Gastrocnemius medialis (tissue), 4 donors: ENCODE measurements around the gene FBXW7. TPM values are rescaled to one million over a fixed set of nuclear protein-coding genes. Genes with fewer than 3 reads are reported as not detected.

Experiments used
- ATAC-seq, 2 donors: fragments of 150-250 bp; one replicate each; pipeline ENCODE4 v1.9.1; 2016
- DNase-seq, 2 donors: peaks; one replicate each; pipeline ENCODE4 v3.0.0-alpha.2; 2019
- H3K27ac ChIP-seq, 4 donors: fragments of 200-600 bp; sonication (generic); 1 replicate in 1 of 4; 2 replicates in 3 of 4; pipeline ENCODE4 v1.5.1; 2016 to 2018; ENCODE audit warnings: mild to moderate bottlenecking in 2 of 4, moderate library complexity in 1 of 4
- H3K27me3 ChIP-seq, 3 donors: fragments of 200-600 bp; sonication (generic) in 2 of 3; 1 replicate in 1 of 3; 2 replicates in 2 of 3; pipeline versions ENCODE4 v1.5.1 to v1.6.0; 2016 to 2019; ENCODE audit warnings: mild to moderate bottlenecking in 1 of 3, moderate library complexity in 1 of 3
- H3K36me3 ChIP-seq, 2 donors: fragments of 200-600 bp; sonication (generic) in 1 of 2; one replicate each; pipeline ENCODE4 v1.5.1; 2017 to 2018
- H3K4me1 ChIP-seq, 2 donors: fragments of 200-600 bp; sonication (generic) in 1 of 2; one replicate each; pipeline ENCODE4 v1.5.1; 2016 to 2017; ENCODE audit warnings: mild to moderate bottlenecking in 2 of 2
- H3K4me3 ChIP-seq, 4 donors: fragments of 200-600 bp; sonication (generic) in 3 of 4; 1 replicate in 1 of 4; 2 replicates in 3 of 4; pipeline ENCODE4 v1.5.1; 2016 to 2019; ENCODE audit warnings: mild to moderate bottlenecking in 2 of 4
- H3K9me3 ChIP-seq, 3 donors: fragments of 200-600 bp; sonication (generic) in 2 of 3; 1 replicate in 1 of 3; 2 replicates in 2 of 3; pipeline ENCODE4 v1.5.1; 2016 to 2019
- POLR2A ChIP-seq, 2 donors: fragments of 450-650 bp; IDR thresholded peaks; one replicate each; pipeline ENCODE4 v1.6.1; 2017; ENCODE audit warnings: antibody characterized with exemption in 2 of 2, mild to moderate bottlenecking in 2 of 2, moderate library complexity in 2 of 2
- in situ Hi-C, 4 donors: fragments of 200-750 bp; cut with MboI; loops; one replicate each; pipeline versions ENCODE4 v1.15.0 to v1.8.0; 2017; ENCODE audit warnings: low sequenced_read_pairs in 4 of 4
- intact Hi-C: fragments of 100-400 bp; cut with DNase I; formaldehyde crosslinking; loops from one replicate; pipeline ENCODE4 v1.15.1; 2023; ENCODE audit warnings: low total_unique reads
- total RNA-seq, 4 donors: library from RNA; depleted of rRNA; stranded (reverse); fragments of >200 nt; gene quantifications; one replicate each; pipeline versions ENCODE4 v1.1.0 to v1.2.3, GENCODE V29; 2016
- TF ChIP-seq, protein P1 (sequence below), 5 experiments: fragments of 450-650 bp in 3 of 5; fragments of 200-600 bp in 2 of 5; sonication (generic) in 2 of 5; IDR thresholded peaks in 4 of 5; conservative IDR thresholded peaks in 1 of 5; 1 replicate in 4 of 5; 2 replicates in 1 of 5; pipeline ENCODE4 v1.5.1; 2016 to 2019; ENCODE audit warnings: antibody characterized with exemption in 5 of 5, mild to moderate bottlenecking in 3 of 5, moderate library complexity in 3 of 5

FBXW7 gene
- total RNA-seq, 4 donors from 2014 or later = 23.5 to 40.8 (median 28.8) TPM

- intact Hi-C loops (no loop called here), in situ Hi-C loops (no loop called here)
- TF ChIP-seq, protein P1, sequence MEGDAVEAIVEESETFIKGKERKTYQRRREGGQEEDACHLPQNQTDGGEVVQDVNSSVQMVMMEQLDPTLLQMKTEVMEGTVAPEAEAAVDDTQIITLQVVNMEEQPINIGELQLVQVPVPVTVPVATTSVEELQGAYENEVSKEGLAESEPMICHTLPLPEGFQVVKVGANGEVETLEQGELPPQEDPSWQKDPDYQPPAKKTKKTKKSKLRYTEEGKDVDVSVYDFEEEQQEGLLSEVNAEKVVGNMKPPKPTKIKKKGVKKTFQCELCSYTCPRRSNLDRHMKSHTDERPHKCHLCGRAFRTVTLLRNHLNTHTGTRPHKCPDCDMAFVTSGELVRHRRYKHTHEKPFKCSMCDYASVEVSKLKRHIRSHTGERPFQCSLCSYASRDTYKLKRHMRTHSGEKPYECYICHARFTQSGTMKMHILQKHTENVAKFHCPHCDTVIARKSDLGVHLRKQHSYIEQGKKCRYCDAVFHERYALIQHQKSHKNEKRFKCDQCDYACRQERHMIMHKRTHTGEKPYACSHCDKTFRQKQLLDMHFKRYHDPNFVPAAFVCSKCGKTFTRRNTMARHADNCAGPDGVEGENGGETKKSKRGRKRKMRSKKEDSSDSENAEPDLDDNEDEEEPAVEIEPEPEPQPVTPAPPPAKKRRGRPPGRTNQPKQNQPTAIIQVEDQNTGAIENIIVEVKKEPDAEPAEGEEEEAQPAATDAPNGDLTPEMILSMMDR (IDR thresholded peaks at IDR 0.05 in 4 of 5, conservative IDR thresholded peaks at IDR 0.05 in 1 of 5) = no peak
- no peak for TF ChIP-seq POLR2A (IDR thresholded peaks at IDR 0.05)
- Histone ChIP-seq H3K4me3 (no peak overlapping the region), H3K9me3 (no peaks in the 10 kb centered on the region), H3K27me3 (no peaks in the 10 kb centered on the region), H3K36me3 (no peaks in the 10 kb centered on the region), H3K27ac (no peak overlapping the region), H3K4me1 (no peaks in the 10 kb centered on the region)
- no peak for ATAC-seq
- DNase-seq = no peak
Measured at GRCh38 chr4:152431784-152432183, 104.1 kb downstream of the FBXW7 start.

DNA sequence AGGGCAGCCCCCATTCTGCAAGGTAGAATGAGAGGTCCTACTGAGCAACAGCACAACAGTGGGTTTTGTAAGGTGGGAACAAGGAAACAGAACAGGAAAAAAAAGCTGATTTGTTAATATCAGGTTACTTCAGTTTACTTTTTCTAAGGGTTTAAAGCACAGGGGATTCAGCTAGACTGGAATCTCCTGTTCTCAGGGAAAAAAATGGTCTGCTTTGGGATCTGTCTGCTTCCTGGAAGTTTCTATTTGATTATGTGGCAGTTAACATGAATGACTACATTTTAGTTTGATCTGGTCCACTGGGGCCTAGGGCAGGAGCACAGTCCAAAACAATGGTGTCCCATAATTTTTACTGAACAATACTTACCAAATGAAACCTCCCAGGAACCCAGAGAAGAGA is 104.6 kb downstream of the FBXW7 start:
- no peak for DNase-seq
- in situ Hi-C loops = no loop called here
- intact Hi-C loops = no loop called here
- no peak for TF ChIP-seq POLR2A (IDR thresholded peaks at IDR 0.05)
- TF ChIP-seq, protein P1 (IDR thresholded peaks at IDR 0.05 in 4 of 5, conservative IDR thresholded peaks at IDR 0.05 in 1 of 5) = no peak
- no peaks in the 10 kb centered on the region for H3K9me3 ChIP-seq
- ATAC-seq = no peak
- no peak overlapping the region for H3K27ac ChIP-seq
- no peaks in the 10 kb centered on the region for H3K27me3 ChIP-seq
- H3K4me1 ChIP-seq = no peaks in the 10 kb centered on the region
- no peak overlapping the region for H3K4me3 ChIP-seq
- H3K36me3 ChIP-seq = no peaks in the 10 kb centered on the region

DNA sequence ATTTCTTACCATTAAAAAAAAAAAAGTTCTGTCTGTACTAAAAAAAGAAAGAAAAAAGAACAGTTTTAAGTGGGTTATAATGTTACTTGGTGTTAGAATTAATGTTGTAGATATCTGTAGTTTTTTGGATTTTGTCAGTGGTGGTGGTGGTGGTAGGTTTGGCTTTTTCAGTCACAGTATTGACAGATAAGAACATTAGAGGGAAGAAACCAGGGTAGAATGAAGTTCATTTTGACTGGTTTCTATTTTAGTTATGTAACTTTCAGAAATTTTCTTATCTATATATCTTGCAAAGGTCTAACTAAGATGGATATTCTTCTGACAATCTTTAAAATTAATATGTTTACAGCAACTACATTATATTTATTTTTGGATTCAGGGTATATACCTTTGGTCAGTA is 105.4 kb downstream of the FBXW7 start:
- Histone ChIP-seq H3K9me3 (no peaks in the 10 kb centered on the region), H3K4me1 (no peaks in the 10 kb centered on the region), H3K4me3 (no peak overlapping the region), H3K36me3 (no peaks in the 10 kb centered on the region), H3K27ac (no peak overlapping the region), H3K27me3 (no peaks in the 10 kb centered on the region)
- DNase-seq (no peak), ATAC-seq (no peak)
- TF ChIP-seq, protein P1 (IDR thresholded peaks at IDR 0.05 in 4 of 5, conservative IDR thresholded peaks at IDR 0.05 in 1 of 5) = no peak
- no peak for TF ChIP-seq POLR2A (IDR thresholded peaks at IDR 0.05)
- intact Hi-C loops (no loop called here), in situ Hi-C loops (no loop called here)

- in situ Hi-C loops = no loop called here
- no peak for ATAC-seq
- no peak for DNase-seq
- Histone ChIP-seq H3K4me1 (no peaks in the 10 kb centered on the region), H3K36me3 (no peaks in the 10 kb centered on the region), H3K27me3 (no peaks in the 10 kb centered on the region), H3K9me3 (no peaks in the 10 kb centered on the region), H3K27ac (no peak overlapping the region), H3K4me3 (no peak overlapping the region)
- TF ChIP-seq, protein P1 (IDR thresholded peaks at IDR 0.05 in 4 of 5, conservative IDR thresholded peaks at IDR 0.05 in 1 of 5) = no peak
- TF ChIP-seq POLR2A (IDR thresholded peaks at IDR 0.05) = no peak
- intact Hi-C loops = no loop called here
Measured at GRCh38 chr4:152427981-152428380, 107.9 kb downstream of the FBXW7 start.

- intact Hi-C loops = no loop called here
- no peak for TF ChIP-seq POLR2A (IDR thresholded peaks at IDR 0.05)
- TF ChIP-seq, protein P1 (IDR thresholded peaks at IDR 0.05 in 4 of 5, conservative IDR thresholded peaks at IDR 0.05 in 1 of 5) = no peak
- no peak overlapping the region for H3K4me3 ChIP-seq
- in situ Hi-C loops = no loop called here
- H3K36me3 ChIP-seq = no peaks in the 10 kb centered on the region
- H3K9me3 ChIP-seq = no peaks in the 10 kb centered on the region
- H3K27me3 ChIP-seq = no peaks in the 10 kb centered on the region
- ATAC-seq = no peak
- no peaks in the 10 kb centered on the region for H3K4me1 ChIP-seq
- no peak overlapping the region for H3K27ac ChIP-seq
- no peak for DNase-seq
Measured at GRCh38 chr4:152424977-152425376, 110.9 kb downstream of the FBXW7 start.
